Tibial nerve (tissue), 3 donors: ENCODE data around the gene SLC29A3.

Experiments used
- POLR2A ChIP-seq, 2 donors: fragments of 450-650 bp; IDR thresholded peaks; one replicate each; pipeline ENCODE4 v1.6.1; 2017; ENCODE audit warnings: antibody characterized with exemption in 2 of 2, mild to moderate bottlenecking in 2 of 2, moderate library complexity in 2 of 2
- TF ChIP-seq, protein P1 (sequence below), 5 experiments: fragments of 200-600 bp in 3 of 5; fragments of 450-650 bp in 2 of 5; sonication (generic) in 3 of 5; IDR thresholded peaks; one replicate each; pipeline ENCODE4 v1.5.1; 2016 to 2019; ENCODE audit warnings: antibody characterized with exemption in 5 of 5, mild to moderate bottlenecking in 3 of 5, moderate library complexity in 2 of 5

DNA sequence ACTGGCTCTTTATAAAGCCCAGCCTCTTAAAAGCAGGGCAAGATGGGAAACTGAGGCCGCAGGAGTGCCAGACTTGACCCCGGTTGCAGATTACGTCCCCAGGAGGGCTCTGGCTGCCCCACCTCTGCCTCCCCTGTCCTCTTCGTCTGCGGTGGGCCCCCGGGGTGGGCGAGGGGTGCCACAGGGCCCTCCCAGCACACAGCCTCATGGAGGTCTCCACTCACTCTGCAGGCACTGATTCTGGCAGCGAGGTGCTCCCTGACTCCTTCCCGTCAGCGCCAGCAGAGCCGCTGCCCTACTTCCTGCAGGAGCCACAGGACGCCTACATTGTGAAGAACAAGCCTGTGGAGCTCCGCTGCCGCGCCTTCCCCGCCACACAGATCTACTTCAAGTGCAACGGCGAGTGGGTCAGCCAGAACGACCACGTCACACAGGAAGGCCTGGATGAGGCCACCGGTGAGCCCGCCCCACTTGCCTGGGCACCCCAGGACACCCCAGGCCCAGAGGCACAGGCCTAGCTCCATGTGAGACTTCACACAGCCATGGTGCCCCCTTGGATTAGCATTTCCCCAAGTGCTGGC, 39.4 kb upstream of the SLC29A3 start:
- TF ChIP-seq, protein P1, sequence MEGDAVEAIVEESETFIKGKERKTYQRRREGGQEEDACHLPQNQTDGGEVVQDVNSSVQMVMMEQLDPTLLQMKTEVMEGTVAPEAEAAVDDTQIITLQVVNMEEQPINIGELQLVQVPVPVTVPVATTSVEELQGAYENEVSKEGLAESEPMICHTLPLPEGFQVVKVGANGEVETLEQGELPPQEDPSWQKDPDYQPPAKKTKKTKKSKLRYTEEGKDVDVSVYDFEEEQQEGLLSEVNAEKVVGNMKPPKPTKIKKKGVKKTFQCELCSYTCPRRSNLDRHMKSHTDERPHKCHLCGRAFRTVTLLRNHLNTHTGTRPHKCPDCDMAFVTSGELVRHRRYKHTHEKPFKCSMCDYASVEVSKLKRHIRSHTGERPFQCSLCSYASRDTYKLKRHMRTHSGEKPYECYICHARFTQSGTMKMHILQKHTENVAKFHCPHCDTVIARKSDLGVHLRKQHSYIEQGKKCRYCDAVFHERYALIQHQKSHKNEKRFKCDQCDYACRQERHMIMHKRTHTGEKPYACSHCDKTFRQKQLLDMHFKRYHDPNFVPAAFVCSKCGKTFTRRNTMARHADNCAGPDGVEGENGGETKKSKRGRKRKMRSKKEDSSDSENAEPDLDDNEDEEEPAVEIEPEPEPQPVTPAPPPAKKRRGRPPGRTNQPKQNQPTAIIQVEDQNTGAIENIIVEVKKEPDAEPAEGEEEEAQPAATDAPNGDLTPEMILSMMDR (IDR thresholded peaks at IDR 0.05), result no peak
- TF ChIP-seq POLR2A (IDR thresholded peaks at IDR 0.05), result no peak
